Measurements from ENCODE around the gene CNBD2.
"Not testable (repeated sequence)": the region's sequence is repeated elsewhere in the genome, so short reads cannot be mapped to it uniquely, and the experiment has no call there.

Gene CNBD2

DNA sequence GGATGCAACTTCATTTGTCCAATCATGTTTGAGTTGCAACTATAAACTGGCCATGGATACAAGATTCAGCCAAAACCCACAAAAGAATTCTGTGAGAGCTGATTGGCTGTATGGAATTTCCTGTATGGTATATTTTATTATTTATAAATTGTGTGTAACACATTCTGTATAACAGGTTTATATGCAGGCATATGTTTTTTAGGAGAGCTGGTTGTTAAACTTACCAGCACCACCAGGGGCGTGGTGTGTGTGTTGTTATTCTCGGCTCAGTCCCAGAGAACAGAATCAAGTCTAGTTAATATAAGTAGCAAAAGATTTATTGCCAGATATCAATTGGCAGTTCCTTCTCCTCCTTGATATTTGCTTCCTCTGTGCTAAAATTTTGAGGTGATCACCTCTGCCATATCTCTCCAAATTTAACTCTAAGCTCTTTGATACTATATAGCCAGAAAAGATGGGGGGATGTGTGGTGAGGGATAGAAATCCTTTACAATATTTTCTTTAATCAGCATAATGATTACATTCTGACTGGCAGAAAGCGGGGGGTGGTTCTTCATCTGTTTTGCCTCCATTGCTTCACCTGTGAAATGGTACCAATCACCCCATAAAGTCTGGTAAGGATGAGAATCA lies 22.9 kb downstream of the CNBD2 start:
- TF ChIP-seq, protein P1, sequence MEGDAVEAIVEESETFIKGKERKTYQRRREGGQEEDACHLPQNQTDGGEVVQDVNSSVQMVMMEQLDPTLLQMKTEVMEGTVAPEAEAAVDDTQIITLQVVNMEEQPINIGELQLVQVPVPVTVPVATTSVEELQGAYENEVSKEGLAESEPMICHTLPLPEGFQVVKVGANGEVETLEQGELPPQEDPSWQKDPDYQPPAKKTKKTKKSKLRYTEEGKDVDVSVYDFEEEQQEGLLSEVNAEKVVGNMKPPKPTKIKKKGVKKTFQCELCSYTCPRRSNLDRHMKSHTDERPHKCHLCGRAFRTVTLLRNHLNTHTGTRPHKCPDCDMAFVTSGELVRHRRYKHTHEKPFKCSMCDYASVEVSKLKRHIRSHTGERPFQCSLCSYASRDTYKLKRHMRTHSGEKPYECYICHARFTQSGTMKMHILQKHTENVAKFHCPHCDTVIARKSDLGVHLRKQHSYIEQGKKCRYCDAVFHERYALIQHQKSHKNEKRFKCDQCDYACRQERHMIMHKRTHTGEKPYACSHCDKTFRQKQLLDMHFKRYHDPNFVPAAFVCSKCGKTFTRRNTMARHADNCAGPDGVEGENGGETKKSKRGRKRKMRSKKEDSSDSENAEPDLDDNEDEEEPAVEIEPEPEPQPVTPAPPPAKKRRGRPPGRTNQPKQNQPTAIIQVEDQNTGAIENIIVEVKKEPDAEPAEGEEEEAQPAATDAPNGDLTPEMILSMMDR (IDR thresholded peaks at IDR 0.05; ENCODE audit: low read depth, low read length): peak; percentile 56
- no peak for DNase-seq (ENCODE audit: extremely low read depth, low read depth)

DNA sequence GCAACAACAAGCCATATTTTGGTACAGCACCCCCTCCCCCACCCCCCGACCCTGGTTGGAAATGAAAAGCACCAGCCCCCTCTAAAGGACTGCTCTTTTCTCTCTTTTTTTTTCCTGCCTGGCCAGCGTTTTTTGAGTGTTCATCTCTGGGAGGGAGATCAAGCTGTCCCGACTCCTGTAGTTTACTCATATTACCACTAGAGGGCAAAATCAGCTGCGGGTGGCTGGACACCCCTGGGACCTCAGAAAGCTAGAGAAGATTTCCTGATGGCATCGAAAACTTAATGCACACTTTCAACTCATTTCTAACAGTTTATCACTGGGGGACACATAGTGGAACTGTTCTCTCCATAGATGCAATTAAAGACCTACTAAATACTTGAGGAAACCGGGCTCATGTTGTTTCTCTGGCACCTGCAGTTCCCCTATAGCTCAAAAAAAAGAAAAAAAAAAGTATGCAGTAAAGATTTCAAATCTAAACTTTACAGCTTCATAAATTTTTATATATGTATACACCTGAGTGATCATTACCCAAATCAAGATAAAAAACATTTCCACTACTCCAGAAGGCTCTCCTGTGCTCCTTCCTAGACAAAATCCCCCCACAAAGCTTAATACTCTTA lies 24.4 kb downstream of the CNBD2 start:
- no peak for DNase-seq (ENCODE audit: extremely low read depth, low read depth)
- TF ChIP-seq, protein P1 (IDR thresholded peaks at IDR 0.05; ENCODE audit: low read depth, low read length): peak; percentile 84

DNA sequence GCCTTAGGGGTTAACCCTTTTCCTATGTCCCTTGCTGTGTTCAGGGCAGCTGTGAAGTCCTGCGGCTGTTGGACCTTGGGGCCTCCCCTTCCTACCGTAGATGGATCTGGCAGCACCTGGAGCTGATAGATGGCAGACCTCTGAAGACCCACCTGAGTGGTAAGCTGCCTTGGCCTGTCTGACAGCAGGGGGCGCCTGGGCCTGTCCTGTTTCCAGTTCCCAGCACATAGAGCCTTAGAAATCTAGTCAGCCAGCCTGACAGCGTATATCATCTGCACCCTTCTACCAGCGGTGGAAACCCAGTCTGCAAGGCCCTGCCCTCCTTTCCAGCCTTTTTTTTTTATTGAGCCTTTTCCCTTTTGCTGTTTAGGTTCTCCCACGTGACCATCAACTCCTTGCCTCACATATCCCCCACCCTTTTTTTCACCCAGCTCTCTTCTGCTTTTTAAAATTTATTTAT lies 26.6 kb downstream of the CNBD2 start:
- DNase-seq (ENCODE audit: extremely low read depth, low read depth): peak; percentile 53
- TF ChIP-seq, protein P1 (IDR thresholded peaks at IDR 0.05; ENCODE audit: low read depth, low read length): peak; percentile 100

DNA sequence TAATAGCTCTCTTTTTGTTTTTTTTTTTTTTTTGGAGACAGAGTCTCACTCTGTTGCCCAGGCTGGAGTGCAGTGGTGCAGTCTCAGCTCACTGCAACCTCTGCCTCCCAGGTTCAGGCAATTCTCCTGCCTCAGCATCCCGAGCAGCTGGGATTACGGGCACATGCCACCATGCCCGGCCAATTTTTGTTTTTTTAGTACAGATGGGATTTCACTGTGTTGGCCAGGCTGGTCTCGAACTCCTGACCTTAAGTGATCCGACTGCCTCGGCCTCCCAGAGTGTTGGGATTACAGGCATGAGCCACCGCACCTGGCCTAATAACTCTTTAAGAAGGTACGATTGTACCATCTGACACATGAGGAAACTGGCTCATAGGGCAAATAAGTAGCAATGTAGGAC lies 28.1 kb downstream of the CNBD2 start:
- DNase-seq (ENCODE audit: extremely low read depth, low read depth): not testable (repeated sequence)

DNA sequence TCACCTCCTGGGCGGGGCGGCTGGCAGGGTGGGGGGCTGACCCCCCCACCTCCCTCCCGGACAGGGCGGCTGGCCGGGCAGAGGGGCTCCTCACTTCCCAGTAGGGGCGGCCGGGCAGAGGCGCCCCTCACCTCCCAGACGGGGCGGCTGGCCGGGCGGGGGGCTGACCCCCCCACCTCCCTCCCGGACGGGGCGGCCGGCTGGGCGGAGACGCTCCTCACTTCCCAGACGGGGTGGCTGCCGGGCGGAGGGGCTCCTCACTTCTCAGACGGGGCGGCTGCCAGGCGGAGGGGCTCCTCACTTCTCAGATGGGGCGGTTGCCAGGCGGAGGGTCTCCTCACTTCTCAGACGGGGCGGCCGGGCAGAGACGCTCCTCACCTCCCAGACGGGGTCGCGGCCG lies 32.9 kb downstream of the CNBD2 start:
- DNase-seq (ENCODE audit: extremely low read depth, low read depth): not testable (repeated sequence)

DNA sequence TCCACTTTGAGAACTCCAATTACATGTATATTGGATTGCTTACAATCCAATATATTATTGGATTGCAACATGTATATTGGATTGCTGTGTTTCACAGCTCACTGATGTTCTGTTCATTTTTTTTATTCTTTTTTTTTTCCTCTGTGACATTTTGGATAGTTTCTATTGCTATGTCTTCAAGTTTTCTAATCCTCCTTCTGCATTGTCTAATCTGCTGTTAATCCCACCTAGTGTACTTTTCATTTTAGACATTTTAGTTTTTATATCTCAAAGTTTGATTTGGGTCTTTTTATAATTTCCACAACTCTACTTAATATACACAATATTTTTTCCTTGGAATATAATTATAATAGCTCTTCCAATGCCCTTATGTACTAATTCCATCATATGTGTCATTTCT lies 34.5 kb downstream of the CNBD2 start:
- no peak for DNase-seq (ENCODE audit: extremely low read depth, low read depth)
- TF ChIP-seq, protein P1 (IDR thresholded peaks at IDR 0.05; ENCODE audit: low read depth, low read length): no peak

DNA sequence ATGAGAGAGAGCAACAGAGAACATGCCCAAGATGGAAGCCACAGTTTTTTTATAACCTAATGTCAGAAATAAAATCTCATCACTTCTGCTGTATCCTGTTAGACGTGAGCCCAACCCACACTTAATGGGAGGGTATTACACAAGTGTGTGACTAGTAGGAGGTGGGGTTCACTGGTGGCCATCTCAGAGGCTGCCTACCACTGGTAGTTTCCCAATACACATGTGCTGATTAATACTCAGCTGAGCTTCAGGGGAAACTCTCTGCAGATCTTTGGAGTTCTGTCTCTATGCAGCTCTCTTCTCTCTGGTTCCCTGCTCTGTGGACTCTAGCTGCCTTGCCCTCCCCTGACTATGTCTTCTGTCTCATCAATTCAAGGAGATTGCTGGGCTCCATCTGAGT lies 35.7 kb downstream of the CNBD2 start:
- TF ChIP-seq, protein P1 (IDR thresholded peaks at IDR 0.05; ENCODE audit: low read depth, low read length): no peak
- DNase-seq (ENCODE audit: extremely low read depth, low read depth): no peak

DNA sequence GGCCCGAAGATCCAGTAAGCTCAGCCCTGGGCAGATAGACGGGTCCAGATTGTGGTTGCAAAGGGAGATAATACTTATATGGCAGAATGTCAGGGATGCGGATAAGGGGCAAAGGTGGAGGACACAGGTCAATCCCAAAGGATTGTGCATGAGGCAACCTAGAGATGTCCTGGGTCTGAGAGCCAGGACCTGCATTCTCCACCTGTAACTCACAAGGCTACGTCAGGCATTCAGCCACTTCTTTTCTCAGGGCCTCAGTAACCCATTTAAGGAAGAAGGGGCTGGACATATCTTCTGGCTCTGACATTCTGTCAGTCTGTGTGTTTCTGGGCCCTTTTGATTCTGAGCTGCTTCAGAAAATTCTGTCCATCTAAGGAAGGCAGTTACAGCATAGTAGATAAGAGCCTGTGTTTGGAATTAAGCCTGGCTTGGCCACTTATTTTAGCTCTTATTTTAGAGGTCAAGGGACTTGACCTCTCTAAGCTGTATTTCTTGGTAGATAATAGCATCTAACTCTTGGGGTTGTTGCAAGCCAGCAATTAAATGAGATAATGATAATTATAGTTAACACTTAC lies 40.2 kb downstream of the CNBD2 start:
- no peak for DNase-seq (ENCODE audit: extremely low read depth, low read depth)
- TF ChIP-seq, protein P1 (IDR thresholded peaks at IDR 0.05; ENCODE audit: low read depth, low read length): no peak
